HG03045 (cell line): ENCODE data around the gene CDH1.

Source experiments
- ATAC-seq: cut with Tn5 transposase; IDR thresholded peaks from one replicate; pipeline ENCODE4 v1.9.1; 2021; ENCODE audit warnings: mild to moderate bottlenecking, moderate library complexity; ENCODE audit not compliant: unreplicated experiment

The CDH1 gene

GRCh38 chr16:68731637-68732036 lies 5.5 kb upstream of the CDH1 start:
- ATAC-seq: no peak

- no peak for ATAC-seq
Observed at GRCh38 chr16:68732042-68732680, 4.9 kb upstream of the CDH1 start.

- no peak for ATAC-seq
Observed at GRCh38 chr16:68732741-68733399, 4.2 kb upstream of the CDH1 start.

GRCh38 chr16:68733570-68733969 lies 3.5 kb upstream of the CDH1 start:
- ATAC-seq: no peak

- no peak for ATAC-seq
Observed at GRCh38 chr16:68734782-68735181, 2.3 kb upstream of the CDH1 start.

- no peak for ATAC-seq
Observed at GRCh38 chr16:68736561-68736960, 531 bp upstream of the CDH1 start.

GRCh38 chr16:68737730-68738629 lies 888 bp downstream of the CDH1 start:
- no peak for ATAC-seq

GRCh38 chr16:68739964-68740627 lies 3.0 kb downstream of the CDH1 start:
- ATAC-seq: no peak

GRCh38 chr16:68740628-68741346 lies 3.7 kb downstream of the CDH1 start:
- ATAC-seq: no peak

GRCh38 chr16:68743664-68744063 lies 6.6 kb downstream of the CDH1 start:
- no peak for ATAC-seq

GRCh38 chr16:68744744-68745280 lies 7.7 kb downstream of the CDH1 start:
- no peak for ATAC-seq

GRCh38 chr16:68746951-68747350 lies 9.9 kb downstream of the CDH1 start:
- no peak for ATAC-seq

- ATAC-seq: no peak
Observed at GRCh38 chr16:68749432-68749831, 12.3 kb downstream of the CDH1 start.

- ATAC-seq: no peak
Observed at GRCh38 chr16:68750193-68750695, 13.2 kb downstream of the CDH1 start.

- ATAC-seq: no peak
Observed at GRCh38 chr16:68751160-68751559, 14.1 kb downstream of the CDH1 start.

GRCh38 chr16:68752602-68753001 lies 15.5 kb downstream of the CDH1 start:
- ATAC-seq: no peak

GRCh38 chr16:68754084-68754792 lies 17.1 kb downstream of the CDH1 start:
- no peak for ATAC-seq

GRCh38 chr16:68756239-68756915 lies 19.3 kb downstream of the CDH1 start:
- peak; percentile 50 for ATAC-seq

- ATAC-seq: no peak
Observed at GRCh38 chr16:68757625-68757935, 20.5 kb downstream of the CDH1 start.
